ENCODE results near the gene CHTOP.

CHTOP gene

GRCh38 chr1:153612755-153613331, 21.0 kb upstream of the CHTOP start, which contains the start of gene S100A16:
Gene S100A16, minus strand, starts transcription at chr1:153613137. Its CDS starts 4,986 bp downstream, at chr1:153608151.
- peak; percentile 50 for DNase-seq (ENCODE audit: low read depth, low spot score)

GRCh38 chr1:153613406-153613805, 20.5 kb upstream of the CHTOP start:
- no peak for DNase-seq (ENCODE audit: low read depth, low spot score)

- no peak for DNase-seq (ENCODE audit: low read depth, low spot score)
Observed at GRCh38 chr1:153614189-153614900, 19.5 kb upstream of the CHTOP start.

GRCh38 chr1:153614906-153615305, 19.0 kb upstream of the CHTOP start:
- DNase-seq (ENCODE audit: low read depth, low spot score): no peak

GRCh38 chr1:153615406-153615805, 18.5 kb upstream of the CHTOP start:
- no peak for DNase-seq (ENCODE audit: low read depth, low spot score)

- DNase-seq (ENCODE audit: low read depth, low spot score): no peak
Observed at GRCh38 chr1:153616144-153616916, 17.5 kb upstream of the CHTOP start, which contains the start of gene S100A14. Gene S100A14, minus strand, starts transcription at chr1:153616325. Its CDS starts 467 bp downstream, at chr1:153615858.

- no peak for DNase-seq (ENCODE audit: low read depth, low spot score)
Observed at GRCh38 chr1:153616917-153617311, 17.0 kb upstream of the CHTOP start.

- peak; percentile 59 for DNase-seq (ENCODE audit: low read depth, low spot score)
Observed at GRCh38 chr1:153617663-153618062, 16.2 kb upstream of the CHTOP start.

- no peak for DNase-seq (ENCODE audit: low read depth, low spot score)
Observed at GRCh38 chr1:153619171-153619570, 14.7 kb upstream of the CHTOP start.

GRCh38 chr1:153623101-153623500, 10.8 kb upstream of the CHTOP start:
- DNase-seq (ENCODE audit: low read depth, low spot score): peak; percentile 72

GRCh38 chr1:153624965-153625611, 8.8 kb upstream of the CHTOP start:
- no peak for DNase-seq (ENCODE audit: low read depth, low spot score)

GRCh38 chr1:153626477-153626903, 7.4 kb upstream of the CHTOP start:
- no peak for DNase-seq (ENCODE audit: low read depth, low spot score)

GRCh38 chr1:153626904-153627714, 6.8 kb upstream of the CHTOP start, which contains the start of gene S100A13:
Gene S100A13, minus strand, starts transcription at chr1:153627505. Its CDS starts 1,033 bp downstream, at chr1:153626472.
- DNase-seq (ENCODE audit: low read depth, low spot score): peak; percentile 99

- DNase-seq (ENCODE audit: low read depth, low spot score): no peak
Observed at GRCh38 chr1:153627715-153628626, 5.9 kb upstream of the CHTOP start, which contains the start of gene S100A1. Gene S100A1, plus strand, starts transcription at chr1:153628434. Its CDS starts 2,088 bp downstream, at chr1:153630522.

GRCh38 chr1:153628638-153629342, 5.1 kb upstream of the CHTOP start:
- no peak for DNase-seq (ENCODE audit: low read depth, low spot score)

- DNase-seq (ENCODE audit: low read depth, low spot score): no peak
Observed at GRCh38 chr1:153629343-153629665, 4.6 kb upstream of the CHTOP start.

- DNase-seq (ENCODE audit: low read depth, low spot score): no peak
Observed at GRCh38 chr1:153629971-153630370, 3.9 kb upstream of the CHTOP start.

GRCh38 chr1:153630384-153630783, 3.5 kb upstream of the CHTOP start:
- DNase-seq (ENCODE audit: low read depth, low spot score): no peak
